C4-2B (cell line): Measurements from ENCODE around the gene BSN.

Source experiments
- H3K27ac ChIP-seq: fragments of 450-650 bp; 2 replicates; pipeline ENCODE4 v1.5.1; 2017
- ZFX ChIP-seq: fragments of 450-650 bp; IDR thresholded peaks from 2 replicates; pipeline ENCODE4 v1.6.1; 2017
- TF ChIP-seq, protein P1 (sequence below): fragments of 450-650 bp; conservative IDR thresholded peaks from 2 replicates; pipeline ENCODE4 v1.5.1; 2017; ENCODE audit warnings: mild to moderate bottlenecking

Gene BSN

DNA sequence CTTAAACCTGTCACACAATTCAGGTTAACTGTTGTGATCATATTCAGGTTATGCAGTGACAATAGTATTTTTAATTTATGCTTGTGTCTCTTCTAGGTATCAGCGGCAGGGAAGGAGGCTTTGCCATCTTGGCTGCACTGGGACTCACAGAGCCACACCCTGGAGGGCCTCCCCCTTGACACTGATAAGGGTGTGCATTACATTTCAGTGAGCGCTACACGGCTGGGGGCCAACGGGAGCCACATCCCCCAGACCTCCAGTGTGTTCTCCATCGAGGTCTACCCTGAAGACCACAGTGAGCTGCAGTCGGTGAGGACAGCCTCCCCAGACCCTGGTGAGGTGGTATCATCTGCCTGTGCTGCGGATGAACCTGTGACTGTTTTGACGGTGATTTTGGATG lies 23.6 kb upstream of the BSN start:
- H3K27ac ChIP-seq: no peak overlapping the region
- TF ChIP-seq ZFX: no peak
- TF ChIP-seq, protein P1, sequence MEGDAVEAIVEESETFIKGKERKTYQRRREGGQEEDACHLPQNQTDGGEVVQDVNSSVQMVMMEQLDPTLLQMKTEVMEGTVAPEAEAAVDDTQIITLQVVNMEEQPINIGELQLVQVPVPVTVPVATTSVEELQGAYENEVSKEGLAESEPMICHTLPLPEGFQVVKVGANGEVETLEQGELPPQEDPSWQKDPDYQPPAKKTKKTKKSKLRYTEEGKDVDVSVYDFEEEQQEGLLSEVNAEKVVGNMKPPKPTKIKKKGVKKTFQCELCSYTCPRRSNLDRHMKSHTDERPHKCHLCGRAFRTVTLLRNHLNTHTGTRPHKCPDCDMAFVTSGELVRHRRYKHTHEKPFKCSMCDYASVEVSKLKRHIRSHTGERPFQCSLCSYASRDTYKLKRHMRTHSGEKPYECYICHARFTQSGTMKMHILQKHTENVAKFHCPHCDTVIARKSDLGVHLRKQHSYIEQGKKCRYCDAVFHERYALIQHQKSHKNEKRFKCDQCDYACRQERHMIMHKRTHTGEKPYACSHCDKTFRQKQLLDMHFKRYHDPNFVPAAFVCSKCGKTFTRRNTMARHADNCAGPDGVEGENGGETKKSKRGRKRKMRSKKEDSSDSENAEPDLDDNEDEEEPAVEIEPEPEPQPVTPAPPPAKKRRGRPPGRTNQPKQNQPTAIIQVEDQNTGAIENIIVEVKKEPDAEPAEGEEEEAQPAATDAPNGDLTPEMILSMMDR: no peak

DNA sequence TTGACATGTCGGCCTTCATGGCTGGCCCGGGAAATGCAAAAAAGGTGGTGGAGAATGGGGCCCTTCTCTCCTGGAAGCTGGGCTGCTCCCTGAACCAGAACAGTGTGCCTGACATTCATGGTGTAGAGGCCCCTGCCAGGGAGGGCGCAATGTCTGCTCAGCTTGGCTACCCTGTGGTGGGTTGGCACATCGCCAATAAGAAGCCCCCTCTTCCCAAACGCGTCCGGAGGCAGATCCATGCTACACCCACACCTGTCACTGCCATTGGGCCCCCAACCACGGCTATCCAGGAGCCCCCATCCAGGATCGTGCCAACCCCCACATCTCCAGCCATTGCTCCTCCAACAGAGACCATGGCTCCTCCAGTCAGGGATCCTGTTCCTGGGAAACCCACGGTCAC lies 23.1 kb upstream of the BSN start:
- no peak overlapping the region for H3K27ac ChIP-seq
- TF ChIP-seq ZFX: no peak

DNA sequence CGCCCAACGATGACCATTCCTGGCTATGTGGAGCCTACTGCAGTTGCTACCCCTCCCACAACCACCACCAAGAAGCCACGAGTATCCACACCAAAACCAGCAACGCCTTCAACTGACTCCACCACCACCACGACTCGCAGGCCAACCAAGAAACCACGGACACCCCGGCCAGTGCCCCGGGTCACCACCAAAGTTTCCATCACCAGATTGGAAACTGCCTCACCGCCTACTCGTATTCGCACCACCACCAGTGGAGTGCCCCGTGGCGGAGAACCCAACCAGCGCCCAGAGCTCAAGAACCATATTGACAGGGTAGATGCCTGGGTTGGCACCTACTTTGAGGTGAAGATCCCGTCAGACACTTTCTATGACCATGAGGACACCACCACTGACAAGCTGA lies 22.6 kb upstream of the BSN start:
- no peak overlapping the region for H3K27ac ChIP-seq
- TF ChIP-seq ZFX: no peak
- TF ChIP-seq, protein P1: no peak

DNA sequence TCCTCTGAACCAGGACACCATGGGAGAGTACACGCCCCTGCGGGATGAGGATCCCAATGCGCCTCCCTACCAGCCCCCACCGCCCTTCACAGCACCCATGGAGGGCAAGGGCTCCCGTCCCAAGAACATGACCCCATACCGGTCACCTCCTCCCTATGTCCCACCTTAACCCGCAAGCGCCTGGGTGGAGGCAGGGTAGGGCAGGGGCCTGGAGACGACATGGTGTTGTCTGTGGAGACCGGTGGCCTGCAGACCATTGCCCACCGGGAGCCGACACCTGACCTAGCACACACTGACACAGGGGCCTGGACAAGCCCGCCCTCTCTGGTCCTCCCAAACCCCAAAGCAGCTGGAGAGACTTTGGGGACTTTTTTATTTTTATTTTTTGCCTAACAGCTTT lies 21.2 kb upstream of the BSN start:
- TF ChIP-seq, protein P1: no peak
- TF ChIP-seq ZFX: no peak
- H3K27ac ChIP-seq: no peak overlapping the region

DNA sequence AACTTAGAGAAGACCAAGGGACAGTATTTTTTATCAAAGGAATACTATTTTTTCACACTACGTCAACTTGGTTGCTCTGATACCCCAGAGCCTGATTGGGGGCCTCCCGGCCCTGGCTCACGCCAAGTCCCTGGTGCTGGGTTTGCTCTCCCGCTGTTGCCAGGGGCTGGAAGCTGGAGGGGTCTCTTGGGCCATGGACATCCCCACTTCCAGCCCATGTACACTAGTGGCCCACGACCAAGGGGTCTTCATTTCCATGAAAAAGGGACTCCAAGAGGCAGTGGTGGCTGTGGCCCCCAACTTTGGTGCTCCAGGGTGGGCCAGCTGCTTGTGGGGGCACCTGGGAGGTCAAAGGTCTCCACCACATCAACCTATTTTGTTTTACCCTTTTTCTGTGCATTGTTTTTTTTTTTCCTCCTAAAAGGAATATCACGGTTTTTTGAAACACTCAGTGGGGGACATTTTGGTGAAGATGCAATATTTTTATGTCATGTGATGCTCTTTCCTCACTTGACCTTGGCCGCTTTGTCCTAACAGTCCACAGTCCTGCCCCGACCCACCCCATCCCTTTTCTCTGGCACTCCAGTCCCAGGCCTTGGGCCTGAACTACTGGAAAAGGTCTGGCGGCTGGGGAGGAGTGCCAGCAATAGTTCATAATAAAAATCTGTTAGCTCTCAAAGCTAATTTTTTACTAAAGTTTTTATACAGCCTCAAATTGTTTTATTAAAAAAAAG lies 20.3 kb upstream of the BSN start:
- no peak overlapping the region for H3K27ac ChIP-seq
- TF ChIP-seq ZFX: no peak
- TF ChIP-seq, protein P1: no peak

DNA sequence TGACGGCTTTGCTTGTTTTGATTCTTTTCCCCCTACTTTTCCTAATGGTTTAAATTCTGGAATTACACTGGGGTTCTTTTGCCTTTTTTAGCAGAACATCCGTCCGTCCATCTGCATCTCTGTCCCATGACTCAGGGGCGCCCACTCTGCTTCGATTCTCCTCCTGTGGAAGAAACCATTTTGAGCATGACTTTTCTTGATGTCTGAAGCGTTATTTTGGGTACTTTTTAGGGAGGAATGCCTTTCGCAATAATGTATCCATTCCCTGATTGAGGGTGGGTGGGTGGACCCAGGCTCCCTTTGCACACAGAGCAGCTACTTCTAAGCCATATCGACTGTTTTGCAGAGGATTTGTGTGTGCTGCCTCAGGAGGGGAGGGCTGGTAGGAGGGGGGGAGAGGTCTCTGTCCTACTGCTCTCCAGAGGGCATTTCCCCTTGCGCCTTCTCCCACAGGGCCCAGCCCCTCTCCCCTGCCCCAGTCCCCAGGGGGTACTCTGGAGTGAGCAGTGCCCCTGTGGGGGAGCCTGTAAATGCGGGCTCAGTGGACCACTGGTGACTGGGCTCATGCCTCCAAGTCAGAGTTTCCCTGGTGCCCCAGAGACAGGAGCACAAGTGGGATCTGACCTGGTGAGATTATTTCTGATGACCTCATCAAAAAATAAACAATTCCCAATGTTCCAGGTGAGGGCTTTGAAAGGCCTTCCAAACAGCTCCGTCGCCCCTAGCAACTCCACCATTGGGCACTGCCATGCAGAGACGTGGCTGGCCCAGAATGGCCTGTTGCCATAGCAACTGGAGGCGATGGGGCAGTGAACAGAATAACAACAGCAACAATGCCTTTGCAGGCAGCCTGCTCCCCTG lies 19.5 kb upstream of the BSN start:
- TF ChIP-seq, protein P1: no peak
- no peak for TF ChIP-seq ZFX
- no peak overlapping the region for H3K27ac ChIP-seq

DNA sequence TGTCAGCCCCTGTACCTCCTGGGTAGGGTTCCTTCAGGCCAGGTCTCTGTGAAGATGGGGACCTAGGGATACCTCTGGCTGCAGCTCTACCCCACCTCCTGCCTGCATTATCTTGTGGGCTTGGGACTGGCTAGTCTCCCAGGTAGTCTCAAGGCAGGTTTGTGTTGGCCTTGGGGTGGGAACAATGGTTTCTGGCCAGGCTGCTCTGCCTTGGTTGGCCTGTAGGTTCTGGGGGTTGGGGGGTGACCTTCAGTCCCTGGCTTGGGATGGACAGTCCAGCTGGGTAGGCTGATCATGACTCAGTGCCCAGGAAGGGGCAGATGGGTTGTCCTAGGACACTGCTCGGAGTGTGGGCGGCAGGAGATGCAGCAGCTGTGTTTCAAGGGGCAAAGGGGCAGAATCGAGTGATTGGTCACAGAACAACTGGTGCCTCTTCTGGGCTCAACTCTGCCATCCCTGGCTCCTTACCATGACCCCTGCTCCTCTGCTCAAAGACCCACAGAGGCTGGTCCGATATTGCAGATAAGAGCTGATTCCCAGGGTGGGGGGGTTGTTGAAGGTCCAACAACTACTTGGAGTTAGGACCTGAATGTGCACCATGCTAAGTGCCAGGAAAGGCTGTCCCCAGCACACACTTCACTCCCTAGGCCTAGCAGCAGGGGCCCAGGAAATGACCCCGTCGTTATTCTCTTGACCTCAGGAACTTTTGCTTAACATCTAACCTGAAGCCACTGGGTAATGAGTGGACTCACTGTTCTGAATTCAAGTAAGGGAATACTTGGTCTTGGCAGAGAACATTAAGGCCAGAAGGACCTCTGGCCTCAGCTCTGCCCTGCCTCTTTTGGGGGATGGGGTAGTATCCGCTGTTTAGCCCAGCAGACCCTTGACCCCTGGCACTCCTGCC lies 18.1 kb upstream of the BSN start:
- no peak overlapping the region for H3K27ac ChIP-seq
- TF ChIP-seq, protein P1: no peak
